ENCODE measurements around the gene TANGO2. TPM values are rescaled to one million over a fixed set of nuclear protein-coding genes. Genes with fewer than 3 reads are reported as not detected.

Gene TANGO2
- total and polyA plus RNA-seq, 10 of the 15 experiments (the other 5 are each of a cell fraction or from before 2014, with no cell fraction given): 4.0 to 24.8 (median 20.9) TPM

GRCh38 chr22:20055654-20056053 lies 34.7 kb downstream of the TANGO2 start:
- no peaks in the 10 kb centered on the region for H3K79me2 ChIP-seq (ENCODE audit: control insufficient read depth, insufficient read depth, low read length)
- DNase-seq (ENCODE audit: low read depth, low spot score) (no peak), ATAC-seq (no peak), FAIRE-seq (no peak)
- no peak overlapping the region for H3K27ac ChIP-seq (ENCODE audit: control insufficient read depth, insufficient read depth)
- H3K4me3 ChIP-seq: no peak overlapping the region
- intact Hi-C loops (cut with micrococcal nuclease; ENCODE audit: unreplicated experiment) (no loop called here), in situ Hi-C loops (cut with MboI) (no loop called here)
- H3K4me2 ChIP-seq (ENCODE audit: control insufficient read depth, insufficient read depth): no peak overlapping the region
- TF ChIP-seq IRF5 (IDR thresholded peaks at IDR 0.05; ENCODE audit: borderline replicate concordance) (no peak), TCF12 (IDR thresholded peaks at IDR 0.05; ENCODE audit: low read depth, low read length) (no peak), HDGF (IDR thresholded peaks at IDR 0.05) (no peak), POU2F2 (IDR thresholded peaks at IDR 0.05; ENCODE audit: borderline replicate concordance, low read depth, low read length) (no peak), CREM (IDR thresholded peaks at IDR 0.05; ENCODE audit: low read depth) (no peak), SP1 (IDR thresholded peaks at IDR 0.05; ENCODE audit: low read depth, low read length) (no peak), MLLT1 (IDR thresholded peaks at IDR 0.05) (no peak), TBL1XR1 (IDR thresholded peaks at IDR 0.05; ENCODE audit: low read depth, low read length) (no peak), TARDBP (IDR thresholded peaks at IDR 0.05; ENCODE audit: borderline replicate concordance) (no peak), SIX5 (IDR thresholded peaks at IDR 0.05; ENCODE audit: low read depth, low read length, severe bottlenecking) (no peak), POLR2AphosphoS5 (IDR thresholded peaks at IDR 0.05; ENCODE audit: low read length) (no peak)
- ChIA-PET CTCF (no interaction called here), POLR2A (no interaction called here), SMC1A (ENCODE audit: uncharacterized antibody, unreplicated experiment) (no interaction called here), RAD21 (ENCODE audit: unreplicated experiment) (no interaction called here)
- no peaks in the 10 kb centered on the region for H3K27me3 ChIP-seq (replicated peaks in 1 of 2; ENCODE audit: control insufficient read depth in 2 of 2, insufficient read depth in 2 of 2, low read length in 1 of 2)
- H3K4me1 ChIP-seq (ENCODE audit: control insufficient read depth, insufficient read depth, low read length): no peaks in the 10 kb centered on the region
- WGBS (ENCODE audit: insufficient coverage, insufficient replicate concordance, low lambda C conversion rate, missing lambda C conversion rate): 94% methylated on average over 15 of the region's 15 CpGs
- no peaks in the 10 kb centered on the region for H3K9me3 ChIP-seq (replicated peaks; ENCODE audit: control insufficient read depth, insufficient read depth, low read length)
- H3K36me3 ChIP-seq (ENCODE audit: control insufficient read depth in 2 of 2, insufficient read depth in 2 of 2, low read length in 1 of 2): peaks cover 6 to 8% of the 10 kb centered on the region in 2 experiments; a peak in 3 of 4 replicates
- H2AFZ ChIP-seq (ENCODE audit: control insufficient read depth, low read depth, low read length): no peak overlapping the region
- BruUV-seq (replicated peaks): no TSS peak
- no peaks in the 10 kb centered on the region for H4K20me1 ChIP-seq (ENCODE audit: control insufficient read depth, insufficient read depth)
- no peak overlapping the region for H3K9ac ChIP-seq (ENCODE audit: control insufficient read depth, insufficient read depth, low read length)
